ENCODE results near the gene GOLIM4. TPM values are rescaled to one million over a fixed set of nuclear protein-coding genes. Genes with fewer than 3 reads are reported as not detected.

GOLIM4 gene
- total RNA-seq, 1 donor from 2014 or later, result 29.3 TPM

- no peak for TF ChIP-seq CTCF (conservative IDR thresholded peaks at IDR 0.05)
- DNase-seq (ENCODE audit: low read depth, low spot score), result no peak
- Mint-ChIP-seq H3K36me3 (ENCODE audit: low read depth) (no peaks in the 10 kb centered on the region), H3K9me3 (no peaks in the 10 kb centered on the region), H3K27ac (ENCODE audit: unreplicated experiment) (no peak overlapping the region), H3K4me1 (peaks cover 7% of the 10 kb centered on the region), H3K4me3 (no peak overlapping the region), H3K27me3 (ENCODE audit: low read depth) (no peaks in the 10 kb centered on the region)
Observed at GRCh38 chr3:168117853-168118313, 22.2 kb upstream of the GOLIM4 start.

GRCh38 chr3:168117059-168117458, 21.3 kb upstream of the GOLIM4 start:
- no peaks in the 10 kb centered on the region for H3K27me3 Mint-ChIP-seq (ENCODE audit: low read depth)
- H3K36me3 Mint-ChIP-seq (ENCODE audit: low read depth), result no peaks in the 10 kb centered on the region
- H3K4me1 Mint-ChIP-seq, result peaks cover 4% of the 10 kb centered on the region
- H3K27ac Mint-ChIP-seq (ENCODE audit: unreplicated experiment), result no peak overlapping the region
- H3K4me3 Mint-ChIP-seq, result no peak overlapping the region
- TF ChIP-seq CTCF (conservative IDR thresholded peaks at IDR 0.05), result no peak
- no peak for DNase-seq (ENCODE audit: low read depth, low spot score)
- no peaks in the 10 kb centered on the region for H3K9me3 Mint-ChIP-seq

- no peak for DNase-seq (ENCODE audit: low read depth, low spot score)
- peaks cover 4% of the 10 kb centered on the region for H3K4me1 Mint-ChIP-seq
- no peaks in the 10 kb centered on the region for H3K36me3 Mint-ChIP-seq (ENCODE audit: low read depth)
- H3K9me3 Mint-ChIP-seq, result no peaks in the 10 kb centered on the region
- no peak for TF ChIP-seq CTCF (conservative IDR thresholded peaks at IDR 0.05)
- no peak overlapping the region for H3K27ac Mint-ChIP-seq (ENCODE audit: unreplicated experiment)
- H3K4me3 Mint-ChIP-seq, result no peak overlapping the region
- H3K27me3 Mint-ChIP-seq (ENCODE audit: low read depth), result no peaks in the 10 kb centered on the region
Observed at GRCh38 chr3:168116279-168116678, 20.6 kb upstream of the GOLIM4 start.

GRCh38 chr3:168113848-168114247, 18.1 kb upstream of the GOLIM4 start:
- H3K27ac Mint-ChIP-seq (ENCODE audit: unreplicated experiment), result no peak overlapping the region
- no peak overlapping the region for H3K4me3 Mint-ChIP-seq

GRCh38 chr3:168112894-168113293, 17.2 kb upstream of the GOLIM4 start:
- Mint-ChIP-seq H3K36me3 (ENCODE audit: low read depth) (no peaks in the 10 kb centered on the region), H3K4me3 (no peak overlapping the region), H3K27ac (ENCODE audit: unreplicated experiment) (no peak overlapping the region), H3K9me3 (no peaks in the 10 kb centered on the region), H3K27me3 (ENCODE audit: low read depth) (no peaks in the 10 kb centered on the region), H3K4me1 (peaks cover 4% of the 10 kb centered on the region)
- DNase-seq (ENCODE audit: low read depth, low spot score), result no peak
- no peak for TF ChIP-seq CTCF (conservative IDR thresholded peaks at IDR 0.05)

More at GRCh38 chr3:168113848-168114247, 18.1 kb upstream of the GOLIM4 start:
- peak; percentile 22 for TF ChIP-seq CTCF (conservative IDR thresholded peaks at IDR 0.05)
- DNase-seq (ENCODE audit: low read depth, low spot score), result no peak
- H3K27me3 Mint-ChIP-seq (ENCODE audit: low read depth), result no peaks in the 10 kb centered on the region
- no peaks in the 10 kb centered on the region for H3K9me3 Mint-ChIP-seq
- peaks cover 4% of the 10 kb centered on the region for H3K4me1 Mint-ChIP-seq
- H3K36me3 Mint-ChIP-seq (ENCODE audit: low read depth), result no peaks in the 10 kb centered on the region

- H3K36me3 Mint-ChIP-seq (ENCODE audit: low read depth), result no peaks in the 10 kb centered on the region
- H3K4me1 Mint-ChIP-seq, result no peaks in the 10 kb centered on the region
- DNase-seq (ENCODE audit: low read depth, low spot score), result no peak
- H3K27me3 Mint-ChIP-seq (ENCODE audit: low read depth), result no peaks in the 10 kb centered on the region
- H3K9me3 Mint-ChIP-seq, result peaks cover 3% of the 10 kb centered on the region
- no peak overlapping the region for H3K27ac Mint-ChIP-seq (ENCODE audit: unreplicated experiment)
- no peak for TF ChIP-seq CTCF (conservative IDR thresholded peaks at IDR 0.05)
- no peak overlapping the region for H3K4me3 Mint-ChIP-seq
Observed at GRCh38 chr3:168104361-168104760, 8.6 kb upstream of the GOLIM4 start.

Measured in neural crest cell (in vitro differentiated cells).